A172 (cell line): ENCODE measurements around the gene FBXW12. TPM values are rescaled to one million over a fixed set of nuclear protein-coding genes. Genes with fewer than 3 reads are reported as not detected.
"Not testable (repeated sequence)": the region's sequence is repeated elsewhere in the genome, so short reads cannot be mapped to it uniquely, and the experiment has no call there.

Source experiments
- DNase-seq: peaks from one replicate; pipeline ENCODE4 v3.0.0-alpha.2; 2015; ENCODE audit warnings: low spot score
- total RNA-seq: library from RNA; depleted of rRNA; stranded (reverse); fragments of >200 nt; shearing (Covaris generic); gene quantifications from 2 replicates; pipeline ENCODE4 v1.2.3, GENCODE V29; 2014

The FBXW12 gene
- total RNA-seq, 1 experiment from 2014 or later, result not detected

DNA sequence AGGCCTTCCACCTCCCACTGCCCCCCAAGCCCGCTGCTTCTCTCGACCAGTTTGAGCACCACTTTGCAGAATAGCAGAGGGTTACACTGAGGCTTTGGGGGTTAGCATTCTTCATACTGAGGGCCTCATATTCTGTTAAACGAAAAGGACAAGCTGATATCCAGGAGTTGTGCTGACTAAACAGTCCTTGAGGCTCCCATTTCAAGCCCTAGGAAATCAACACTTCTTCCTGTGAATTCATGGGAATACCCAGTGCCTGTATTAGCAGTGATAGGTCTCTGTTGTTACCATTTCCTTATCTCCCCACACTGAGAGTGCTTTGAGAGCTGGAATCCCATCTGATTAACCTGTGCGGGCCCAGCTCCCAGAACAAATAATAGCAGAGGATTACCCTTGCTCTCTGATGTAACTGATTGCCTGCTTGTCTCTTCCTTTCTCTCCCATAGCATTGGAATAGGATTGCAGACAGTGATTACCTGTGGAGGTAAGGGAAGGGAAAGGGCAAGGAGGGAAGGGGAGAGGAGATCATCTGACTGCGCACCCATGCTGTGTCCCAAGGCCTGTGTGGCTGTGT lies 930 bp downstream of the FBXW12 start:
- DNase-seq, result no peak

DNA sequence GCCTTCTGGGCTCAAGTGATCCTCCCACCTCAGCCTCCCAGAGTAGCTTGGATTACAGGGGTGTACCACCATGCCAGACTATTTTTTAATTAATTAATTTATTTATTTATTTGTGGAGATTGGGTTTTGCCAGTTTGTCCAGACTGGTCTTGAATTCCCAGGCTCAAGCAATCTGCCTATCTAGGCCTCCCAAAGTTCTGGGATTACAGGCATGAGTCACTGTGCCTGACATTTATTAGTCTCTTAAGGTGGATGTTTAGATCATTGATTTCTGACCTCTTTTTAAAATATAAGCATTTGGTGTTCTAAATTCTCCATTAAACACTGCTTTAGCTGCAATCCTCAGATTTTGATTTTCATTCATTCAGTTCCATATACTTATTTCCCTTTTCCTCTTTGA lies 15.6 kb downstream of the FBXW12 start:
- no peak for DNase-seq

- no peak for DNase-seq
These were observed 16.9 kb downstream of the FBXW12 start for GRCh38 chr3:48388966-48389365.

GRCh38 chr3:48394391-48394790 lies 22.4 kb downstream of the FBXW12 start:
- DNase-seq, result no peak

GRCh38 chr3:48395714-48396113 lies 23.7 kb downstream of the FBXW12 start:
- no peak for DNase-seq

DNA sequence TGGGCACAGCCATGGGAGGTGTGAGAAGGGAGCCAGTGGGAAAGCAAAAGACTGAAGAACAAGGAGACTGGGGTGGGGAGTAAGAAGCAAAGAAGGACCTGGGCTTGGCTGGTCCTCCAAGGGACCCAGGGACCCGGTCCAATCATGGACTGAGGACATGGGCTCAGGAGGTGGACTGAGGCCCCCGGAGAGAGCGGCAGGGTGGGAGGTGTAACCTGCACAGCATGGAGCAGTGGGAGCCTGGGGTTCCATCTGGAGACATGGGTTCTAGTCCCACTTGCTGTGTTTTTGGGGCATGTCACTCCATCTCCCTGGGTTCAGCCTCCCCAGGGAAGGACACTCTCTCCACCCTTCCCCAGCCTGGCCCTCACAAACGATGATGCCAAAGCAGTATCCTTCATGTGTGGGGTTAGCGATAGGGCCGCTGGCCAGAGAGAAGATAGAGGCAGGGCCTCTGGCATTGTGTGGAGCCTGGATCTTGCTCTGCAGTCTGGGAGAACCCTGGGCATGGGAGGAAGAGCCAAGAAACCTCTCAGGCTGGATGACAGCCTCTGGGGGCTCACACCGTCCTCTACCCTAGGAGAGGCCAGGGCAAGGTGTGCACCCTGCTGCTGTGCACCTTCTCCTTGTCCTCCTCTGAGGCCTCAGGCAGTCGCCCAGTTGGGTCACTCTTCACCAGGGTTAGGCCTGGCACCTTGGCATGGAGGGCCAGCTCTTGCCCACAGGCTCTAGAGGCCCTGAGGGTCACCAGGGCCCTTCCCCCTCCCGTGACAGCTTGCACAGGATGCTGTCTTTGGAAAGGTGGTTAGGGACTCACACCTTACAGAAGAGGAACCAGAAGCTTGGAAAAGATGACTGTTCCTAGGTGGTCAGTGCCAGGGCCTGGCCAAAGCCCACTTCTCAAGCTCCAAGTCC lies 26.0 kb downstream of the FBXW12 start:
- no peak for DNase-seq

DNA sequence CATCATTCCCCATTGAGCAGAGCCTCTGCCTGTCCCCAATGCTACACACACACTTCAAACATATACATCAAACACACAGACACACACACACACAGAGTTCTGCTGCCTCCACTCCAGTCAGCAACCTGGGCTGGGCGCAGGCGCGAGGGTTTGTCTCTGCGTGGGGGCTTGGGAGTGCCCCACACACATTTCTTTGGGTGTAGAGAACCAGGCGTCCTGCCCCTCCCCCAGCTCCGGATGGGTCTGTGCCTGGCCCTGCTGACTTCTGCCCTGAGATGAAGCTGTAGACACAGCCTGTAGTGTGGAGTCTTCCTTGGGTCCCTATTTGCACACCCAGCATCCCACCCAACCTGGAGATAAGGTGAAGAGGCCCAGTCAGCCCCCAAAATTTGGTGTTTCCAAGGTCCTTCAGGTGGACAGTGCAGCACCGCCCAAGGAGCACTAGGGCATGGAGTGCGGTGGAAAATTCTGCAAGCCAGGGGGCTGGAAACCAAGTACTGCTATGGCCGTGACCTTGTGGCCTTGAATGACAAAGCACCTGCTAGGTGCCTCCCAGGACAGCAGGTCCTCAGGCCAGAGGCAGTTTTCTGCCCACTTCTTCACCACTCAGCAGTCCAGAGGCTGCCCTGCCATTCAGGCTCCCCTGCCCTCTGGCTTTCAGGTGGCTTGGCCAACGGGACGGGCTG lies 26.8 kb downstream of the FBXW12 start:
- no peak for DNase-seq

- no peak for DNase-seq
These were observed 27.6 kb downstream of the FBXW12 start for GRCh38 chr3:48399387-48400172.

- DNase-seq, result peak; percentile 61
These were observed 28.9 kb downstream of the FBXW12 start for GRCh38 chr3:48400824-48401433.

GRCh38 chr3:48401434-48401901 lies 29.4 kb downstream of the FBXW12 start:
- not testable (repeated sequence) for DNase-seq

GRCh38 chr3:48402281-48402732 lies 30.3 kb downstream of the FBXW12 start:
- peak; percentile 82 for DNase-seq

- no peak for DNase-seq
These were observed 30.9 kb downstream of the FBXW12 start for GRCh38 chr3:48402907-48403306.

DNA sequence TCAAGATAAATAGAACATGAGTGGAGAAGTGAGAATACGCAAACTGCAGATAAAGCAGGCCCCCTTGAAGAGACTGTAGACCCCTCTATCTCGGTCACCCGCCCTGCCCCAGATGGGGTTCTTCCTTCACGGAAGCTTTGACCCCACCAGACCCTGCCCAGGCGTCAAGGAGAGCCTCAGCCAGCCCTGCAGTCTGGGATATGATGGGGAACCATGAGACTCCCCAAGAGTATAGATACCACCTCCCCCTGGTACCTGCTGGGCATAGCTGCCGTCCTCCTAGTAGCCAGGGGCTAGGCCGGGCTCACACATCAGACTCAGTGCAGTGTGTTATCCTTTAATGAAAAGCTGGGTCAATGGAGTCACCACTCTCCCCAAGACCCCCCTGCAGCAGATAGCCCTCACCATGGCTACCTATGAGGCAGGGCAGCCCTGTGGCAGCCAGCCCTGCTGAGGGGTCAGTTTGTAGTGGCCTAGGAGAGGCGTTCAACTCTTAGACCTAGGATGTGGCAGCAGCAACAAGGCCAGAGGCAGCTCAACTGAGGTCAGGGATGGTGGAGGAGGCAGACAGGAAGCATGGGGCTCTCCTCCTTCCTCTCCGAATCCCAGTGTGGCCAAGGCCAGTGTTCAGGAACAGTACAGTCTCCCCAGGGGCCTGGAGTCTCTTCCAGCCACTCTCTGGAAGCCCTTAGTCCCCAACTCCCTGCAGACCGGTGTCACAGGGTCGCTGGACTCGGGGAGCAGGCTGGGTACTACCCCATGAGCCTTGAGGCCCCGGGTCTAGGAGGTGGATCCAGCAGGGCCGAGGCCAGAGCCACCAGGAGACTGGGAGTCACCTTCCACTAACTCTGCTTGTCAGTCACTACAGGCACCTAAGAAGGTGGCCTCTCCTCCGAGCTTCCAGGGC lies 31.8 kb downstream of the FBXW12 start:
- no peak for DNase-seq

- DNase-seq, result no peak
These were observed 32.7 kb downstream of the FBXW12 start for GRCh38 chr3:48404440-48405342.

DNA sequence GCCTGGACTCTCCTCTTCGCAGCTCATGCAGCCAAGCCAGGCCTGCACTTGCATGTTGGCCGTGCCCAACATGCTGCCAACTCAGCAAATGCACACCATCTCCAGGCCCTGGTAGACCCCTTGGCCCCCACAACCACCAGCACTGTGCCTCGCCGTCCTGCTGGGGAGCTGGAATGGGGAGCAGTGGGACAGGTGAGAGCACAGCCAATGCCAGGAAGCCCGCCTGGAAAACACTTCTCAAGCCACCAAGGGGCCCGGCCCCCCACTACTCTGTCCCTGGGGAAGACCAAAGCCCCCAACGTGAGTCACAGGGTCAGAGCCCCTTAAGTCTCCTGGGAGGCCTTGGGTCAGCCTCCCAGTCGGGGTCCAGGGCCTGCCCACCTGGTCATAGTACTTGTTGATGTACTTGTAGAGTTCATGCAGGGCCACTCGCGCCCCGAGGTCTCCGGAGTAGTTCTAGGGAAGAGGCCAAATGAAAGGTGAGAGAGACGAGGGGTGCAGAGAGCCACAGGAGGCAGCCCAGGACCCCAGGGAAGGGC lies 33.4 kb downstream of the FBXW12 start:
- no peak for DNase-seq

GRCh38 chr3:48405971-48406370 lies 34.0 kb downstream of the FBXW12 start:
- DNase-seq, result no peak

- DNase-seq, result no peak
These were observed 34.7 kb downstream of the FBXW12 start for GRCh38 chr3:48406443-48407431.
